ENCODE results near the gene STAMBPL1.

GRCh38 chr10:88901984-88902789 is 22.1 kb downstream of the STAMBPL1 start:
- no peak for TF ChIP-seq ZNF274 (IDR thresholded peaks at IDR 0.05; ENCODE audit: low read depth, low read length)
- TF ChIP-seq YY1 (IDR thresholded peaks at IDR 0.05; ENCODE audit: insufficient read depth, insufficient read length): no peak
- no peak for TF ChIP-seq SUZ12 (IDR thresholded peaks at IDR 0.05; ENCODE audit: extremely low read depth, insufficient read depth, insufficient read length)

All from NT2/D1 (cell line).